DOHH2 (cell line): ENCODE results near the gene SEC24A.

Experiments
- CTCF ChIP-seq: fragments of 200-600 bp; sonication (generic); IDR thresholded peaks from one replicate; pipeline ENCODE4 v1.5.1; 2014; ENCODE audit warnings: antibody characterized with exemption, mild to moderate bottlenecking, low read depth, low read length; ENCODE audit not compliant: poor library complexity, severe bottlenecking
- EZH2phosphoT487 ChIP-seq: fragments of 200-600 bp; sonication (generic); IDR thresholded peaks from 2 replicates; pipeline ENCODE4 v1.6.1; 2017; ENCODE audit warnings: borderline replicate concordance, mild to moderate bottlenecking, antibody characterized with exemption, low read length, moderate library complexity, mixed read lengths

DNA sequence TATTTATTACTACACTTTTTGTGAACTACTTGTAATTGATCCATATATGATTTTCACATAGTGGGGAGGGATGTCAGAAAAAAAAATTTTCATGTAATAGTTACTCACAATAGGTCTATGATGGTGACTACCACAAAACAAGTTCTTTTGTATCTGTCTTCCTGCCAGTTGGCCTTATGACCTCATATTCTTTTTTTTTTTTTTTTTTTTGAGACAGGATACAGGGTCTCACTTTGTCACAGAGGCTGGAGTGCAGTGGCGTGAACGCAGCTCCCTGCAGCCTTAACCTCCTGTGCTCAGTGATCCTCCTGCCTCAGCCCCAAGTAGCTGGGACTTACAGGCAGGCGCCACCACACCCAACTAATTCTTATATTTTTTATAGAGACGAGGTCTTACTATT lies 10.9 kb downstream of the SEC24A start:
- no peak for TF ChIP-seq CTCF
- no peak for TF ChIP-seq EZH2phosphoT487
